ENCODE measurements around the gene GPATCH8. TPM values are rescaled to one million over a fixed set of nuclear protein-coding genes. Genes with fewer than 3 reads are reported as not detected.

Gene GPATCH8
- polyA plus RNA-seq, 3 donors, result 8.8 to 15.9 (median 14.9) TPM

GRCh38 chr17:44549686-44550085 is 46.5 kb upstream of the GPATCH8 start:
- 87% methylated on average over 4 of the region's 6 CpGs for WGBS (ENCODE audit: insufficient coverage)
- no peaks in the 10 kb centered on the region for H3K9me3 ChIP-seq (replicated peaks in 1 of 2; ENCODE audit: control insufficient read depth in 1 of 2, insufficient read depth in 1 of 2, low read length in 2 of 2)
- peak overlapping the region in 1 of 2 donors; percentile 88 for H3K27ac ChIP-seq (ENCODE audit: low read depth in 1 of 2, low read length in 2 of 2)
- DNase-seq, result peak in 1 of 3 donors; percentile 44
- Mint-ChIP-seq H3K4me1 (peaks cover 52% of the 10 kb centered on the region), H3K9me3 (peaks cover 0 to 3% (median 0%) of the 10 kb centered on the region in 7 donors), H3K27me3 (ENCODE audit: low read depth in 3 of 3) (peaks cover 0 to 7% (median 1%) of the 10 kb centered on the region in 3 donors), H3K27ac (peak overlapping the region in 5 of 7 donors; percentile 47 to 99 (median 78)), H3K4me3 (no peak overlapping the region), H3K36me3 (no peaks in the 10 kb centered on the region)
- no peak for TF ChIP-seq CTCF (IDR thresholded peaks at IDR 0.05)
- H3K79me2 ChIP-seq (ENCODE audit: insufficient read depth, low read length), result no peaks in the 10 kb centered on the region
- intact Hi-C loops (cut with micrococcal nuclease), result no loop called here
- peak overlapping the region in 1 of 3 experiments; percentile 64 for H3K4me3 ChIP-seq (replicated peaks in 1 of 3; ENCODE audit: low read depth in 2 of 3, low read length in 3 of 3)
- H3K36me3 ChIP-seq (replicated peaks in 1 of 2; ENCODE audit: control insufficient read depth in 1 of 2, insufficient read depth in 2 of 2, low read length in 2 of 2), result no peaks in the 10 kb centered on the region
- peak overlapping the region; percentile 16 for H3K4me2 ChIP-seq (replicated peaks; ENCODE audit: extremely low read depth, low read length, poor library complexity, severe bottlenecking)
- peak overlapping the region; percentile 23 for H3K9ac ChIP-seq (ENCODE audit: insufficient read depth, low read length, poor library complexity, severe bottlenecking)
- no peaks in the 10 kb centered on the region for H3K27me3 ChIP-seq (ENCODE audit: control insufficient read depth in 2 of 2, insufficient read depth in 2 of 2, low read length in 2 of 2)
- no peaks in the 10 kb centered on the region for H4K20me1 ChIP-seq (ENCODE audit: insufficient read depth, low read length)
- H2AFZ ChIP-seq (ENCODE audit: insufficient read depth, low read depth, low read length, poor library complexity, severe bottlenecking), result no peak overlapping the region
- H3K4me1 ChIP-seq (ENCODE audit: control insufficient read depth in 1 of 2, insufficient read depth in 2 of 2, low read length in 2 of 2), result peaks cover 48 to 53% of the 10 kb centered on the region in 2 donors

- no peaks in the 10 kb centered on the region for H4K20me1 ChIP-seq (ENCODE audit: insufficient read depth, low read length)
Observed at GRCh38 chr17:44548376-44549230, 45.4 kb upstream of the GPATCH8 start.

More at GRCh38 chr17:44548376-44549230, 45.4 kb upstream of the GPATCH8 start:
- no CpG with 5 or more reads among the region's 3 CpGs for WGBS (ENCODE audit: insufficient coverage)
- H3K27ac Mint-ChIP-seq, result peak overlapping the region; percentile 92 to 99 (median 97)
- H3K4me3 ChIP-seq (replicated peaks in 1 of 3; ENCODE audit: low read depth in 2 of 3, low read length in 3 of 3), result peak overlapping the region in 1 of 3 experiments; percentile 64
- no peaks in the 10 kb centered on the region for H3K9me3 ChIP-seq (replicated peaks in 1 of 2; ENCODE audit: control insufficient read depth in 1 of 2, insufficient read depth in 1 of 2, low read length in 2 of 2)
- H3K27me3 ChIP-seq (ENCODE audit: control insufficient read depth in 2 of 2, insufficient read depth in 2 of 2, low read length in 2 of 2), result no peaks in the 10 kb centered on the region
- H3K36me3 ChIP-seq (replicated peaks in 1 of 2; ENCODE audit: control insufficient read depth in 1 of 2, insufficient read depth in 2 of 2, low read length in 2 of 2), result no peaks in the 10 kb centered on the region
- H3K9me3 Mint-ChIP-seq, result peaks cover 0 to 3% (median 0%) of the 10 kb centered on the region in 7 donors
- H3K4me3 Mint-ChIP-seq, result peak overlapping the region; percentile 62 to 85
- peaks cover 48 to 53% of the 10 kb centered on the region in 2 donors for H3K4me1 ChIP-seq (ENCODE audit: control insufficient read depth in 1 of 2, insufficient read depth in 2 of 2, low read length in 2 of 2)
- H3K9ac ChIP-seq (ENCODE audit: insufficient read depth, low read length, poor library complexity, severe bottlenecking), result peak overlapping the region; percentile 45
- H3K4me1 Mint-ChIP-seq, result peaks cover 59% of the 10 kb centered on the region
- no peak for TF ChIP-seq CTCF (IDR thresholded peaks at IDR 0.05)
- no peaks in the 10 kb centered on the region for H3K79me2 ChIP-seq (ENCODE audit: insufficient read depth, low read length)
- peaks cover 0 to 7% (median 1%) of the 10 kb centered on the region in 3 donors for H3K27me3 Mint-ChIP-seq (ENCODE audit: low read depth in 3 of 3)
- H3K36me3 Mint-ChIP-seq, result no peaks in the 10 kb centered on the region
- H3K4me2 ChIP-seq (replicated peaks; ENCODE audit: extremely low read depth, low read length, poor library complexity, severe bottlenecking), result peak overlapping the region; percentile 58
- H3K27ac ChIP-seq (ENCODE audit: low read depth in 1 of 2, low read length in 2 of 2), result peak overlapping the region; percentile 88 to 95
- peak overlapping the region; percentile 76 for H2AFZ ChIP-seq (ENCODE audit: insufficient read depth, low read depth, low read length, poor library complexity, severe bottlenecking)
- intact Hi-C loops (cut with micrococcal nuclease), result no loop called here
- peak; percentile 41 to 72 (median 69) for DNase-seq
